Stimulated activated naive B cell treated with anti-CD40 and anti-IgM and Interleukin-4, amounts not matched to agents 10 μg/mL and 1 μg/mL and 100 μg/mL, for 72 hours (primary cell): ENCODE results near the gene KIAA1671.

ENCODE experiments used
- ATAC-seq, 2 donors: fragments of 150-1000 bp; cut with Tn5 transposase; replicated peaks; 2 replicates each; pipeline ENCODE4 v1.10.0; 2021; ENCODE audit warnings: moderate library complexity in 1 of 2
- DNase-seq: peaks from one replicate; pipeline ENCODE4 v3.0.0; 2021
- H3K27ac Mint-ChIP-seq: one replicate; pipeline ENCODE4 v1.8.0; 2022; ENCODE audit warnings: mild to moderate bottlenecking, mixed read lengths
- H3K27me3 Mint-ChIP-seq, 2 donors: one replicate each; pipeline ENCODE4 v1.8.0; 2022; ENCODE audit warnings: mixed read lengths in 2 of 2
- H3K36me3 Mint-ChIP-seq, 2 donors: one replicate each; pipeline ENCODE4 v1.8.0; 2022; ENCODE audit warnings: mixed read lengths in 2 of 2, mild to moderate bottlenecking in 1 of 2
- H3K4me1 Mint-ChIP-seq, 2 donors: one replicate each; pipeline ENCODE4 v1.8.0; 2022; ENCODE audit warnings: mixed read lengths in 2 of 2, mild to moderate bottlenecking in 1 of 2
- H3K4me3 Mint-ChIP-seq, 2 donors: one replicate each; pipeline ENCODE4 v1.8.0; 2022; ENCODE audit warnings: mild to moderate bottlenecking in 2 of 2, mixed read lengths in 2 of 2, moderate library complexity in 1 of 2
- H3K9me3 Mint-ChIP-seq, 2 donors: one replicate each; pipeline ENCODE4 v1.8.0; 2022; ENCODE audit warnings: mixed read lengths in 2 of 2, mild to moderate bottlenecking in 1 of 2

Gene KIAA1671

GRCh38 chr22:25110596-25110845, 158.0 kb downstream of the KIAA1671 start:
- no peak overlapping the region for H3K27ac Mint-ChIP-seq
- H3K4me3 Mint-ChIP-seq, result peak overlapping the region; percentile 73 to 81
- no peak for ATAC-seq
- H3K4me1 Mint-ChIP-seq, result peaks cover 14 to 23% of the 10 kb centered on the region in 2 donors
- no peaks in the 10 kb centered on the region for H3K9me3 Mint-ChIP-seq
- peaks cover 56 to 75% of the 10 kb centered on the region in 2 donors for H3K27me3 Mint-ChIP-seq
- no peak for DNase-seq
- H3K36me3 Mint-ChIP-seq, result no peaks in the 10 kb centered on the region

GRCh38 chr22:25110846-25111578, 158.5 kb downstream of the KIAA1671 start:
- ATAC-seq (peak; percentile 77 to 83), DNase-seq (peak; percentile 33)
- Mint-ChIP-seq H3K4me1 (peaks cover 11 to 19% of the 10 kb centered on the region in 2 donors), H3K4me3 (peak overlapping the region; percentile 73 to 81), H3K9me3 (no peaks in the 10 kb centered on the region), H3K27me3 (peaks cover 52 to 73% of the 10 kb centered on the region in 2 donors), H3K36me3 (no peaks in the 10 kb centered on the region), H3K27ac (peak overlapping the region; percentile 6)

DNA sequence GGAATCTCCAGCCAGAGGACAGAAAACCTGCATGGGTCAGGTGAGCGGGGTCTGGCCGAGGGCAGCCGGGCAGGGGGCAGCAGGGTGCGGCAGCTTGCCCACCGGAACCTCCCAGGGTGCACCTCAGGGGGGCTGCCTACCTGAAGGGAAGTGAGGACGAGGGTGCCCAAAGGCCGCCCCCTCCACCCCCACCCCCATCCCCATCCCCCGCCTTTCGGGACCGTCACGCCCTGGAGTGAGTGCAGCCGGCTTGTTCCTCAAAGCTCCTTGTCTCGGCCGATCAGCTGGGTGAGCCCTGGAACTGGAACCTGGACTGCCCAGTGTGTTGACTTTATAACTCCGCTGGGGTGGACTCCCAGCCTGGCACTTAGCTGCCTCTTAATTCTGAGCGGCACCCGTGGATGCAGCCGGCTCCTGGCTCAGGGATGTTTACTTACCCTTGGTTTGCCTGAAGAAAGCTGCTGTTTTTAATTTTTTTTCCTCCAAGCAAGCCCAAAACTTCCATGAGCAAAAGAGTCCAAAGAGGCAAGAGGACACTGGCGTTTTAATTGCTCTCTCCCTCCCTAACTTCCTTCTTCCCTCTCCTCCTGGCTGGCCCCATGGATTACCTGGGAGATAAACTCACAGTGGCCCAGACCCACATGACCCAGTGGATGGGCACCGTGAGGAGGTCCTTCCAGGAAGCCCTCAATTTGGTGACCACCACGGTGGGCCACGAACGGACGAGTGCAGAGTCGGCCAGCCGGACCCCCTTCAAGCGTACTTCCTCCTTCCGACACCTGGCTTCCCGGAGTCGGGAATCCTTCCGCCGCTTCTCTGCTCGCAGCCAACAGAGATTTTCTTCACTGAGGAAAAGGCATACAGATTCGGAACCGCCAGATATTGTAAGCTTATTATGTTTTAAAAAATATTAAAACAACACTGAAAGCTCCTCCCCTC, 159.3 kb downstream of the KIAA1671 start:
- Mint-ChIP-seq H3K27ac (peak overlapping the region; percentile 14), H3K4me3 (peak overlapping the region; percentile 73 to 81), H3K9me3 (no peaks in the 10 kb centered on the region), H3K27me3 (peaks cover 47 to 69% of the 10 kb centered on the region in 2 donors), H3K4me1 (peaks cover 8 to 16% of the 10 kb centered on the region in 2 donors), H3K36me3 (no peaks in the 10 kb centered on the region)
- ATAC-seq, result peak; percentile 33 to 38
- DNase-seq, result no peak

DNA sequence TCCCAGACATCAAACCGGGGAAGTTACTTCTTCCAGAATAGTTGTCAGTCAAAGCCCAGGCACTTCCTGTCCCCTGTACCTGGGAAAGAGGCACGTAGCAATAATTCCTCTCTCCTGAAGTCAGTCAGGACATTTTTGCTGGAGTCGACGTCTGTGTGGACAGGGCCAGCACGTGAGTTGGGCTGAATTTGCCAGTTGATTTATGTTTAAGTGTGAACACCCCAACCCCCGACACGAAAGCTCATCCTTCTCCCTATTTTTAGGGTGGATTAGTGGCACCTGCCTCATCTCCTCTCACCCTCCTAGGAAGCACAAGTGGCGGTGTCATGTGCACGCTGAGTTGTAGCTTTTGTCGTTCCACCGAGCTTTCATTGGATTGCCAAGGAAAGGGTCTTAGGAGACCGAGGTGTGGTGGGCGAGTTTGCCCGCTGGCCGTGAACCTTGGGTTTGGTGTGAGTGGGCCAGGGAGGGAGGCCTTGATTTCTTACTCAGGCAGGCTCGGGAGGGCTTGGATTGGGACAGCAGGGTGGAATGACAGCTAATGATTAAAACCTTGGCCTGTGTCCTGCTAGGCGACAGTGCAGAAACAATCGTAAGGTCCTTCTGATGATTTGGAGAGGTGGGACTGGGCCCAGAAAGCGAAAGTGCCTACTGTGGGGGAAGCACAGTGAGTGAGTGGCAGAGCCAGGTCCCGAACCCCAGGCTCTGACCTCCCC, 160.2 kb downstream of the KIAA1671 start:
- peaks cover 8 to 16% of the 10 kb centered on the region in 2 donors for H3K4me1 Mint-ChIP-seq
- peaks cover 47 to 69% of the 10 kb centered on the region in 2 donors for H3K27me3 Mint-ChIP-seq
- H3K4me3 Mint-ChIP-seq, result no peak overlapping the region
- H3K9me3 Mint-ChIP-seq, result no peaks in the 10 kb centered on the region
- no peaks in the 10 kb centered on the region for H3K36me3 Mint-ChIP-seq
- no peak overlapping the region for H3K27ac Mint-ChIP-seq
- ATAC-seq (no peak), DNase-seq (no peak)

GRCh38 chr22:25113316-25113721, 160.8 kb downstream of the KIAA1671 start:
- no peaks in the 10 kb centered on the region for H3K36me3 Mint-ChIP-seq
- peaks cover 8 to 16% of the 10 kb centered on the region in 2 donors for H3K4me1 Mint-ChIP-seq
- DNase-seq (no peak), ATAC-seq (no peak)
- no peak overlapping the region for H3K4me3 Mint-ChIP-seq
- H3K27me3 Mint-ChIP-seq, result peaks cover 49 to 69% of the 10 kb centered on the region in 2 donors
- no peak overlapping the region for H3K27ac Mint-ChIP-seq
- peaks cover 0 to 2% of the 10 kb centered on the region in 2 donors for H3K9me3 Mint-ChIP-seq

GRCh38 chr22:25114369-25115362, 162.2 kb downstream of the KIAA1671 start:
- Mint-ChIP-seq H3K27ac (no peak overlapping the region), H3K36me3 (peaks cover 0 to 1% of the 10 kb centered on the region in 2 donors), H3K27me3 (peaks cover 49 to 68% of the 10 kb centered on the region in 2 donors), H3K9me3 (peaks cover 0 to 6% of the 10 kb centered on the region in 2 donors), H3K4me3 (no peak overlapping the region), H3K4me1 (peaks cover 8 to 16% of the 10 kb centered on the region in 2 donors)
- DNase-seq (no peak), ATAC-seq (no peak)

DNA sequence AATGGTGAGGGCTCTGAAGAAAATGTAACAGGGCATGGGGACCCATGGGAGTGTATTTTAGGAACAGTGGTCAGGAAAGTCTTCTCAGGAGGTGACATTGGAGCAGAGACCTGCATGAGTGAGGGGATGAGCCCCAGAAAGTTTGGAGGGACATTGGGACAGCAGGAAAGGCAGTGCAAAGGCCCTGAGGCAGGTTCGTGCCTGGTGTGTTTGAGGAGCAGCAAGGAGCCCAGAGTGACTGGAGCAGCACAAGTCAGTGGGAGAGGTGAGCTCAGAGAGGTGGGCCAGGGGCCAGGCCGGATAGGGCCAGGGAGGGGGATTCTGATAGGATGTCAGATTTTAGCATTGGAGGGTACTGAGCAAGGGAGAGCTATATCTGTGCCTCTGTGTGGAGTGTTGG, 167.1 kb downstream of the KIAA1671 start:
- Mint-ChIP-seq H3K27ac (no peak overlapping the region), H3K27me3 (peaks cover 30 to 40% of the 10 kb centered on the region in 2 donors), H3K36me3 (peaks cover 0 to 1% of the 10 kb centered on the region in 2 donors), H3K4me3 (no peak overlapping the region), H3K4me1 (peaks cover 0 to 4% of the 10 kb centered on the region in 2 donors), H3K9me3 (peaks cover 0 to 8% of the 10 kb centered on the region in 2 donors)
- DNase-seq (no peak), ATAC-seq (no peak)

- Mint-ChIP-seq H3K27me3 (peaks cover 27 to 35% of the 10 kb centered on the region in 2 donors), H3K9me3 (peaks cover 0 to 8% of the 10 kb centered on the region in 2 donors), H3K4me3 (no peak overlapping the region), H3K36me3 (peaks cover 0 to 1% of the 10 kb centered on the region in 2 donors), H3K4me1 (peaks cover 0 to 4% of the 10 kb centered on the region in 2 donors), H3K27ac (no peak overlapping the region)
- ATAC-seq (no peak), DNase-seq (no peak)
Observed at GRCh38 chr22:25120093-25120561, 167.6 kb downstream of the KIAA1671 start.

- ATAC-seq, result no peak
- no peak overlapping the region for H3K4me3 Mint-ChIP-seq
- peaks cover 0 to 1% of the 10 kb centered on the region in 2 donors for H3K36me3 Mint-ChIP-seq
- H3K27me3 Mint-ChIP-seq, result peaks cover 24 to 33% of the 10 kb centered on the region in 2 donors
- peaks cover 0 to 4% of the 10 kb centered on the region in 2 donors for H3K4me1 Mint-ChIP-seq
- peaks cover 0 to 8% of the 10 kb centered on the region in 2 donors for H3K9me3 Mint-ChIP-seq
- no peak overlapping the region for H3K27ac Mint-ChIP-seq
- no peak for DNase-seq
Observed at GRCh38 chr22:25120761-25121212, 168.3 kb downstream of the KIAA1671 start.

DNA sequence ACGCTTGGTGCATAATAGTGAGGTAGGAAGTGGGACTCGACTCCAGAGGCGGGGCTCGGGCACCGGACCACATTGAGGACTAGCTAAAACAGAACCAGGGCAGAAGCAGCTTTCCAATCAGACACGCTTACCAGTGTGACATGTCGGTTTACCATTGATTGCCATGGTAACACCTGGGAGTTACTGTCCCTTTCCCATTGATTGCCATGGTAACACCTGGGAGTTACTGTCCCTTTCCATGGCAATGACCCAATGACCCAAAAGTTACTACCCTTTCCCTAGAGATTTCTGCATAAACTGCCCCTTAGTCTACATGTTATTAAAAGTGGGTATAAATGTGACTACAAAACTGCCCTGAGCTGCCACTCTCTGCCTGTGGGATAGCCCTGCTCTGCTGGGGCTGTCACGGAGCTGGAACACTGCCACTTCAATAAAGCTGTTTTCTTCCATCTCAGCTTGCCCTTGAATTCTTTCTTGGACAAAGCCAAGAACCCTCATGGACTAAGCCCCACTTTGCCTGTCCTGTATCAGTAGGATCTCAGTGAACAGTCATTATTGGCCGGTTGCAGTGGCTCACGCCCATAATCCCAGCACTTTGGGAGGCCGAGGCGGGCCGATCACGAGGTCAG, 169.7 kb downstream of the KIAA1671 start:
- ATAC-seq (no peak), DNase-seq (no peak)
- H3K4me3 Mint-ChIP-seq, result no peak overlapping the region
- no peak overlapping the region for H3K27ac Mint-ChIP-seq
- peaks cover 0 to 8% of the 10 kb centered on the region in 2 donors for H3K9me3 Mint-ChIP-seq
- peaks cover 28 to 37% of the 10 kb centered on the region in 2 donors for H3K27me3 Mint-ChIP-seq
- H3K4me1 Mint-ChIP-seq, result peaks cover 0 to 4% of the 10 kb centered on the region in 2 donors
- peaks cover 0 to 1% of the 10 kb centered on the region in 2 donors for H3K36me3 Mint-ChIP-seq

DNA sequence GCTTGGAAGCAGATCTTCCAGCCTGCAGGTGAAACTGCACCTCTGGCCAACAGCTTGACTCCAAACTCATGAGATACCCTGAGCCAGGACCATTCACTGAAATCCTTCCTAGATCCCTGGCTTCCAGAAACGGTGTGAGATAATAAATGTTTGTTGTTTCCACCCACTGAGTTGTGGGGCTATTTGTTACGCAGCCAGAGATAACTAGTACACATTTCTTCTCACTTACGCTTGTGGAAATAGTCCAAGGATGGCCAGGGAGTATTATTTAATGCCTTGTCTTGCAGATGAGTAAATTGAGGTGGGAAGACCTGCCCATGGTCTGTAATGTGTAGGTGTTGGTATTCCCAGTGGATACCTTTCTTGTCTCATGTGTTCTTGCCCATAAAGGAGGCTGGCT, 171.2 kb downstream of the KIAA1671 start:
- Mint-ChIP-seq H3K4me3 (no peak overlapping the region), H3K27me3 (peaks cover 26 to 35% of the 10 kb centered on the region in 2 donors), H3K4me1 (peaks cover 0 to 4% of the 10 kb centered on the region in 2 donors), H3K27ac (no peak overlapping the region), H3K36me3 (peaks cover 0 to 1% of the 10 kb centered on the region in 2 donors), H3K9me3 (peaks cover 0 to 4% of the 10 kb centered on the region in 2 donors)
- no peak for DNase-seq
- ATAC-seq, result no peak

DNA sequence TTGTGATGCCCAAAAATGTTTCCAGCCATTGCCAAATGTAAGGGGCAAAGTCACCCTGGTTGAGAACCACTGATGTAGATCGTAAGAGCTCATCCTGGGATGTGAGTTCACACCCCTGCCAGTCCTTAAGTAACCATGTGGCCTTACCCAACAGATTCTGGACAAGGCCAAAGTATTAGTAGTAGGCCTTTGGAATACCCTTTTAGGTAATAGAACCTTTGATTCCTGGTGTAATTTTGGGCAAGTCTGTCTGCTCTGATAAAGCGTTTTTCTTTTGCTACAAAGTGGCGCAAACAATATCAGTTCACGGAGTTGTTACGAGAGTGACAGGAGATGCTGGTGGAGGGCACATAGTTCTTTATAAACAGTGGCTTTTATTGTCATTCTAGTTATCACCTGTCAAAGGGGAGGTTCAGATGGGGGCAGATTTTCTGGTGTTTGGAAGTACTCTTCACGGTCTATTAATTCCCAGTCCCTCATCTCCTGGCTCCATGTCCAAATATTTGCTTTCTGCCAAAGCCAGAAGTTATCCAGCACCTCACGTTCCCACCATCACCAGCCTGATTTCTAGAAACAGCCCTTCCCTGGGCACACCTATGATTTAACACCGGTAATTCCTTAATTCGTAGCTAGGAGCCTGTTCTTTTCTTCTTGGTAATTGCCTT, 173.3 kb downstream of the KIAA1671 start:
- ATAC-seq, result no peak
- Mint-ChIP-seq H3K27ac (no peak overlapping the region), H3K4me3 (no peak overlapping the region), H3K4me1 (peaks cover 0 to under 1% of the 10 kb centered on the region in 2 donors), H3K9me3 (peaks cover 0 to 2% of the 10 kb centered on the region in 2 donors), H3K36me3 (no peaks in the 10 kb centered on the region), H3K27me3 (peaks cover 14 to 20% of the 10 kb centered on the region in 2 donors)
- no peak for DNase-seq
